ENCODE results near the gene MKI67.

The MKI67 gene

DNA sequence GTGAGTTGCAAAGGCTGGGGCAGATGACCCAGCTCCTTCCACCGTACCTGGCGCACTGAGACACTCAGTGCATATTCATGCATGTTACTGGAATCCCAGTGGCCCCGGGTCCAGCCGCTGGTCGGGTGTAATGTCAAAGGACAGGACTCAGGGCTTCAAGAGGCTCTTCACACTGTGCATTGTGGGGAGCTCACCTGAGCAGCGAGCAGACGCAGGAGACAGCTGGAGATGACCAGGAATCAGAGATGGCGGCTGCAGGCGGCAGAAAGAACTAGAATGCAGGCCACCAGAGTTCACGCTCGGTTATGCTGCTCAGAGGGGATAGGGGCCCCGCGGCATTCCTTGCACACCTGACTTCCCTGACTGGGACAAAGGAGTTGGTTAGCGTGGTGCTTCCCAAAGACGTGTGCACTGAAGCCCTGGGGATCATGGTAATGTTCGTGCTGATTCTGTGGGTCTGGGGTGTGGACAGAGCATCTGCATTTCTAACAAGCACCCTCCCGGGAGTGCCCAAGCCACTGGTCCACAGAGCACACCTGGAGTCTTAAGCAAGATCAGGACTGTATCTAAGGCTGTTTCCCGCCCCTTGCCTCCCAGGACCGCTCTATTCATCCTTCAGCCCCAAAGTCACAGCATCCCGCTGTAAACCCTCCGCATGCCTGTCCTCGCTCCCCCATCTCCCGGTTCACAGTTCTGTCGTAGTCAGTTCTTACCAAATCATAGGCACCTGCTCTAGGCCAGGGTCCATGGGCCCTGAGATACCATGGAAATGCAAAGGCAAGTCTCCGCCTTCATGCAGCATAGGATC is 71.0 kb downstream of the MKI67 start:
- DNase-seq (ENCODE audit: low read depth in 1 of 2, low spot score in 1 of 2), result no peak

DNA sequence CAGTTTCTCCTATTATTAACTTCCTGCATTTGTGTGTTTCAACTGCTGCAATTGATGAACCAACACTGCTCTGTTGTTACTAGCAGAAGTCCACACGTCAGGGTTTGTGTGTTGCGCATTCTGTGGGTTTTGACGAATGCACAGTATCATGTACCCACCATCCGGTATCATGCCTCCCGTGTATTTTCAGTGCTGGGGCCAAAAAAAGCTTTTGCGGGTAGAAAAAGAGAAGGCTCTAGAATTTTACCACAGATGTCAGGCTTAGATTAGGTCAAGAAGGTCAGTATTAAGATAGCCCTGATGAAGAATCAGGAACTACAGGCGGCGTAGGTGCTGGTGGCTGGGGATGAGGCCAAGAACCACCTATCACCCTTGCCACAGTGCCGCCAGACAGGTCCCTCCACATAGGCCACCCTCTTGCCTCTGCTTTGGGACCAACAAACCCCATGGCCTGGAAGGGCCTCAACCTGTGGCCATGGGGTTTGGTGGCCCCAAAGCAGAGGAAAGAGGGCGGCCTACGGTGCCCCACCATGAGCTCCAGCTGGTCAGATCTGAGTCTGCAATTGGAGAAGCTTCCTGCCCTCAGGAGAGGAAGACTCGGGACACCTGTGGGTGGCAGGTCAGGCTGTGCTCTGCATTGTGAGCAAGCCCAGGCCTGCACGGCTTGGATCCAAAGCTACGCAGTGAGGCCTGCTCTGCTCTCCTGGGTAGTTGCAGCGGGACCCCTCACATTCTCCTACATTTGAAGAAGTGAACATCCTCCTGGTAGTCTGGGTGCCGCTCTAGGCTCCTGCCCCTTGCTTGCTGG is 71.9 kb downstream of the MKI67 start:
- DNase-seq (ENCODE audit: low read depth in 1 of 2, low spot score in 1 of 2), result no peak

DNA sequence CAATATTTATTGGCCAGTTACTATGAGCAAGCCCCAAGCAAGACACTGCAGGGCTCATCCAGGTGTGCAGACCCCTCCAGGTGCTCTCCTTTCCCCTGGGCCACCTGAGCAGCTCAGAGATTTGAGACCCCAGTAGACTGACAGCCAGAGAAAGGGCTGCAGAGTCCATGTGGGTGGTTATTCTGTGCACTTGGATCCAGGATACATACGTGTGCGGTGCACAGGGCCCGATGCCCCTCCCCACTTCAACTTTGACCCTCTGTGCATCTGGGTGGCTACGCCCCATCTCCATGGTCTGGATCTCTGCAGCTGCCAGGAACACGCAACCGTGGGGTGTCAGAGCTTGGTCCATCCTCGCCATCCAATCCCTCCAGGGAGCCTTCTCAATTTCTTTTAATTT is 72.9 kb downstream of the MKI67 start:
- no peak for DNase-seq (ENCODE audit: low read depth in 1 of 2, low spot score in 1 of 2)

DNA sequence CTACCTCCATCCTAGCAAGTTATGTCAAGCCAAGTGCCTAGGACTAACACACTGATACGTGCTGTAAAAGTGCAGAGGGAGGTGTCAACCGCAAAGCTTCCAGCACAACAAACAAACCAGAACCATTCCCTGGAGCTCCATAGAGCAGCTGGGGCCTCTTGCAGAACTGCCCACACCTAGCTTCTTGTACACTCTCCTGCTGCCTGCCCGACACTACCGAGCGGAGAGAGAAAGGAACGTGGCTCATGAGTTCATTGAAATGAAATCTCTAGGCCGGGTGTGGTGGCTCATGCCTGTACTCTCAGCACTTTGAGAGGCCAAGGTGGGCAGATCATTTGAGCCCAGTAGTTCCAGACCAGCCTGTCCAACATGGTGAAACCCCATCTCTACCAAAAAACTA is 73.5 kb downstream of the MKI67 start:
- DNase-seq (ENCODE audit: low read depth in 1 of 2, low spot score in 1 of 2), result no peak

DNA sequence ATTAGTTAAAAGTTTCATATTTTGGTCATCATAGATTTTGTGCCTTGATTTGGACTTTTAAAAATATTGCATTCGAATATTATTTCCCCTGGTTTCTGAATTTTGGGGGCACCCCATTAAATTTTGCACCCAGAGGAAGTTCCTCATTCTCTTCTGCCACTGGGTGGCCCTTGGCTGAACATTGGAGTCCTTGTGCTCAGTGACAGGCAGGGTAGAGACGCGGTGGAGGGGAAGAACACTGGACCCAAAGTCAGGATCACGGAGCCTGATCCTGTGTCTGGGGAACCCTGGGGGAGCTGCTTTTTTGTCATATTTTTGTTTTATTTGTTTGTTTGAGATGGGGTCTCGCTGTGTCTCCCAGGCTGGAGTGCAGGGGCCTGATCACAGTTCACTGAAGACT is 74.7 kb downstream of the MKI67 start:
- DNase-seq (ENCODE audit: low read depth in 1 of 2, low spot score in 1 of 2), result no peak

DNA sequence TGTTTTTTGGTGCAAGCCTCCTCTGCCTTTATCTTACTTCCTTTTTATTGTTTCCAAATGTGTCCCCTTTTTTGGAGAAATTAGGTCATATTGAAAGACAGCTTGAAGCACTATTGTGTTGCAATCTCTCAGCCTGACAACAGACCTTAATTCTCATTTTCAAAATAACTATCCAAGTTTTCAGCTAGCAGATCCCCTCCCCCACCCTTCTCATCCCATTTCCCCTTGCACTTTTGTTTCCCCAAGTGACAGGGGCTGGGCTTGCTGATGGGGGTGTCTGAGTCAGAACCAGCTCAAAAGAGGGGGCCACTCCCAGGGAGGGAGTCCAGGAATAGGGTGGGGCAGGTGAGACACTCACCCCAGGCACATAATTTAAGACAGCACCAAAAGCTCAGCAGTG is 75.3 kb downstream of the MKI67 start:
- no peak for DNase-seq (ENCODE audit: low read depth in 1 of 2, low spot score in 1 of 2)

DNA sequence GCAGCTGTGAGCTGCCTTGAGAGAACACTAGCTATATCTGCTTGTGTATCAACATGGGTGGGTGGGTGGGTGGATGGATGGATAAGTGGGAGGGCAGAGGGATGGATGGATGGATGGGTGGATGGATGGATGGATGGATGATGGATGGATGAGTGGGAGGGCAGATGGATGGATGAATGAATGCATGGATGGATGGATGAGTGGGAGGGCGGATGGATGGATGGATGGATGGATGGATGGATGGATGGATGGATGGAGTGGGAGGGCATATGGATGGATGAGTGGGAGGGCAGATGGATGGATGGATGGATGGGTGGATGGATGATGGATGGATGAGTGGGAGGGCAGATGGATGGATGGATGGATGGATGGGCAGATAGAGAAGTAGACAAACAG is 76.1 kb downstream of the MKI67 start:
- DNase-seq (ENCODE audit: low read depth in 1 of 2, low spot score in 1 of 2), result no peak

DNA sequence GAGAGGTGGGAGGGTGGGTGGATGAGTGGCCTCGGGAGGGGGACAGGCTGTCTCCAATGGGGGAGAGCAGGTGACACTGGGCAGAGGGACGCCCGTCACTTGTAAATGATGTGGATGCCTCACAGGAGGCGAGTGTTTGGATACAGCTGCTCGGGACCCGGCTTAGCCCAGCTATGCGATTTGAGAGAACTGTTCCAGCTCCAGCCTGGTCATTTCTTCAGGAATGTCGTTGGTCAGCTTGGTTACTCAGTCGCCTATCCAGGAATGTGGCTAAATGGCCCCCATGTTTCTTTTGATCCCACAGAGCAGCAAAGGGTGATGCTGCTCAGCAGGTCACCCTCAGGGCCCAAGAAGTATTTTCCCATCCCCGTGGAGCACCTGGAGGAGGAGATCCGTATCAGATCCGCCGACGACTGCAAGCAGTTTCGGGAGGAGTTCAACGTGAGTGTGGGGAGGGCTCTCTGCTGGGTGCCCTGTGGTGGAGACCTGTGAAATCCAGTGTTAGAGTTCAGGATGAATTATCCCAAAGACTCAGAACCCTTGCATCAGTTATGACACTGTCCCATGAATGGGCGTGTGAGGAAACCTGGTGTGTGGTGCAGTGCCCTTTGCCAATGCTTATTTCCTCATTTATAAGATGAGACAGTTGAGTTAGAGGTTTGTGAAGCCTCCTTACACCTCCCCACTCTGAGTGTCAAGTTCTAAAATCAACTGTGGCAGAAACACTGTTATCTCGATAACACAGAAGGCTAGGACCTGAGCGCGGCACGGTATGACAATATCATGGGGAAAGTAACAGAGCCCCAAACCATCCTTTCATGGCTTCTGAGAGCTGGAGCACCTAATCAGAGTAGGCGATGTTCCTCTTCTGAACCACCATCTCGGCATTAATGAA is 76.8 kb downstream of the MKI67 start:
- no peak for DNase-seq (ENCODE audit: low read depth in 1 of 2, low spot score in 1 of 2)

DNA sequence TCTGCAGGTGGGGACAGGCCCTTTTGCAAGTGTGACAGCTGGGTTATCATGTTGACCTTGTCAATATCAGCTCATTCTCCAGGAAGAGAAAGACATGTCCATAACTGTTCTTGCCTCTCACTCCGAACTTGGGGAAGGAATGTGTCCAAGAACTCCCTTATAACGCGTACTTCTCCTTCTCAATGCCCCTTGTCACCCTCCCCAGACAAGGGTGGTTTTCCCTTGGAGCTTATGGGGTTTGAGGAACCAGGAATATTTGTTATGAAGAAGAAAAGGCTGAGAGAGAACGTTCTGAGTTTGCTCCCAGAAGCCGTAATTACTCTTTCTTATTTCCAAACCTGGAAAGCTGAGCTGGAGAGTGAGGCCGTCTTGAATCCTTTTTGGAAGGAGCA is 77.4 kb downstream of the MKI67 start:
- DNase-seq (ENCODE audit: low read depth in 1 of 2, low spot score in 1 of 2), result no peak

DNA sequence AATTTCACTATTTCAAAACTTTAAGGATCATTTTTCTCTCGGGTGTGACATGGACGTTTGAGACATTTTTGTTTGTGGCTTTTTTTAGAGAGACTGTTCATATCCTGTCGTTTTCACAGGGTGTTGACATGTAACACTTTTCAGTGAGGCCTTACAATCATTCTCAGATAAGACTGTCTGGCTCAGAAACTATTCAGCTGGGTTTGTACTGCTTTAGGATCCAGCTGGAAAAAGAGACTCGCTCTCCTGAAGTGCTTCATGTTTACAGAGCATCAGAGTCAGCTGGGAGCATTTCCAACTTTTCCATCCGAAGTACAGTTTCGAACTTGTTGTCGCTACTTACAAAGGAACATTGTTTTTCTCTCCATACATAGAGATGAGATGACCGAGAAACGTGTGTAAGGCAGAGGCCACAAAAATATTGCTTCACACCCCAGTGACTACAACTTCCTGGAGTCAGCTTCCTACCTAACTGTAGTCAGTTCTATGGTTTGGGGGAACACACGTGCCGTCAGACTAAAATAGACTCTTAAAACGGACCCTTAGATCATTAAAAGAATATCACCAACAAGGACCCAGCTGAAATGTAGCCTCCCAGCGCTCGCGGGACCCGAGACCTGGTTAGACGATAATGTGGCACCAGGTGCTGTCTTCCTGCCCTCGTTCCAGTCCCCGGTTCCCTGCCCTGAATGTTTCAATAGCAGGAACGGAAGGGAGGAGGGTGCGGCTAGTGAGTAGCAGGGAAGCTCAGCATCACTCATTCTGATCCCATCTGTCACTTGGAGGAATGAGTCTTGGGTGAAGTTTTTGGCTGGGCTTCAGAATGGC is 78.0 kb downstream of the MKI67 start:
- DNase-seq (ENCODE audit: low read depth in 1 of 2, low spot score in 1 of 2), result peak in 1 of 2 donors; percentile 30

DNA sequence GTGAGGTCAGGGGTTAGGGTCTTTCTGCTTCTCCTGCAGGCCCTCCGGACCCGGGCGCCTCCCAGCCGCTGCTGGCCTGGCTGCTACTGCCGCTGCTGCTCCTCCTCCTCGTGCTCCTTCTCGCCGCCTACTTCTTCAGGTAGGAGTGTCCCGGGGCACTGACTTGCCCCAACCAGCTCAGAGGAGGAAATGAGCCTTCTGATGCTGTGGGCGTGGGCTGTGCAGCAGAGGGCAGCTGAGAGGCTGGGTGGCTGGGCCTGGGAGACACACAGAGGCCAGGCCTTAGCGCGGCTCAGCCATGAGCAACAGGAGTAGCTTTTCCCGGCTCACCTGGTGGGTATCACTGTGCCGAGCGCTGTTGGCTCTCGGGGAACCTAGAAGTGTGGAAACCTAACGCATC is 78.9 kb downstream of the MKI67 start:
- DNase-seq (ENCODE audit: low read depth in 1 of 2, low spot score in 1 of 2), result peak; percentile 59 to 73

DNA sequence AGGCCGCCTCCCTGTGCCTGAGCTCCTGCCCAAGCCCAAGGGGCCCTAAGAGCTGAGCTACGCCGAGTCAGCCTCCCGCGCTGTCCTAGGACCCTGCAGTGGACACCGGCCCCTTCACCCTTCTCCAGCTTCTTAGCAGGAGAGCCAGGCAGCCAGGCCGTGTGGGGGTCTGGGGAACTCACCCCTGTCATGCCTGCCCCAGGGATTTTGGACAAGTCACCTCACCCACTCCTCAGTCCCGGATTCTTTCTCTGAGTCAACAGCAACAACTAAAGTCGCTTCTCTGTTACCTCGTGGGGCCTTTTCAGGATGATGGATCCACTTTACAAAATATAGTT is 79.3 kb downstream of the MKI67 start:
- no peak for DNase-seq (ENCODE audit: low read depth in 1 of 2, low spot score in 1 of 2)
